Mesodermal cell (in vitro differentiated cells): Measurements from ENCODE around the gene SPIRE2.
"Not testable (repeated sequence)": the region's sequence is repeated elsewhere in the genome, so short reads cannot be mapped to it uniquely, and the experiment has no call there.

Source experiments
- H3K27ac ChIP-seq: 2 replicates; pipeline ENCODE4 v1.7.0; 2013; ENCODE audit warnings: mild to moderate bottlenecking, low read depth, low read length, moderate library complexity; ENCODE audit not compliant: severe bottlenecking
- H3K36me3 ChIP-seq: 2 replicates; pipeline ENCODE4 v1.7.1; 2013; ENCODE audit warnings: mild to moderate bottlenecking, low read length, moderate library complexity; ENCODE audit not compliant: control insufficient read depth, insufficient read depth
- H3K4me1 ChIP-seq: one replicate; pipeline ENCODE4 v1.7.1; 2013; ENCODE audit warnings: mild to moderate bottlenecking, low read length; ENCODE audit not compliant: insufficient read depth, control insufficient read depth, poor library complexity, severe bottlenecking
- H3K4me3 ChIP-seq: 2 replicates; pipeline ENCODE4 v1.7.0; 2013; ENCODE audit warnings: low read length, control low read depth, mild to moderate bottlenecking; ENCODE audit not compliant: insufficient read depth, poor library complexity, severe bottlenecking; ENCODE audit errors: extremely low read depth
- H3K9me3 ChIP-seq: 2 replicates; pipeline ENCODE4 v1.7.1; 2013; ENCODE audit warnings: mild to moderate bottlenecking, low read length, moderate library complexity; ENCODE audit not compliant: control insufficient read depth
- WGBS, 2 experiments: methylation state at CpG; one replicate each; pipeline ENCODE4 v1.1.5; 2013; ENCODE audit warnings: missing lambda C conversion rate in 2 of 2; ENCODE audit not compliant: insufficient coverage in 2 of 2; 5-methylcytosine and 5-hydroxymethylcytosine counted together

SPIRE2 gene

GRCh38 chr16:89873109-89873971, 45.1 kb downstream of the SPIRE2 start, which contains the start of gene TCF25:
TCF25 (plus strand) TSS chr16:89873592; CDS start chr16:89873668, 76 bp downstream.
- Histone ChIP-seq H3K4me3 (peak within 1 kb of the TSS; percentile 76), H3K36me3 (peaks cover 40% of the 10 kb centered on the region), H3K4me1 (no peaks in the 10 kb centered on the region), H3K9me3 (peaks cover 1% of the 10 kb centered on the region), H3K27ac (peak within 1 kb of the TSS; percentile 100)
- 1 to 2% methylated on average over 61 to 92 of the region's 104 CpGs for WGBS, 2 experiments

GRCh38 chr16:89873972-89874689, 45.9 kb downstream of the SPIRE2 start:
- H3K27ac ChIP-seq, result peak overlapping the region; percentile 100
- WGBS, 2 experiments, result 13 to 45% methylated on average over 14 to 52 of the region's 61 CpGs
- H3K4me3 ChIP-seq, result peak overlapping the region; percentile 76
- no peaks in the 10 kb centered on the region for H3K4me1 ChIP-seq
- H3K9me3 ChIP-seq, result no peaks in the 10 kb centered on the region
- peaks cover 48% of the 10 kb centered on the region for H3K36me3 ChIP-seq

DNA sequence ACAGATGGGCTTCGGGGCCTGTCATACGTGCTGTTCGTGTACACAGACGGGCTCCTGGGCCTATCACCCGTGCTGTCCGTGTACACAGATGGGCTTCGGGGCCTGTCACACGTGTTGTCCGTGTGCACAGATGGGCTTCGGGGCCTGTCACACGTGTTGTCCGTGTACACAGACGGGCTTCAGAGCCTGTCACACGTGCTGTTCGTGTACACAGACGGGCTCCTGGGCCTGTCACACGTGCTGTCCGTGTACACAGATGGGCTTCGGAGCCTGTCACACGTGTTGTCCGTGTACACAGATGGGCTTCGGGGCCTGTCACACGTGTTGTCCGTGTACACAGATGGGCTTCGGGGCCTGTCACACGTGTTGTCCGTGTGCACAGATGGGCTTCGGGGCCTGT, 50.8 kb downstream of the SPIRE2 start:
- not testable (repeated sequence) for H3K27ac ChIP-seq
- WGBS, 2 experiments, result 94 to 97% methylated on average over 19 to 21 of the region's 28 CpGs
- peaks cover 93% of the 10 kb centered on the region for H3K36me3 ChIP-seq

DNA sequence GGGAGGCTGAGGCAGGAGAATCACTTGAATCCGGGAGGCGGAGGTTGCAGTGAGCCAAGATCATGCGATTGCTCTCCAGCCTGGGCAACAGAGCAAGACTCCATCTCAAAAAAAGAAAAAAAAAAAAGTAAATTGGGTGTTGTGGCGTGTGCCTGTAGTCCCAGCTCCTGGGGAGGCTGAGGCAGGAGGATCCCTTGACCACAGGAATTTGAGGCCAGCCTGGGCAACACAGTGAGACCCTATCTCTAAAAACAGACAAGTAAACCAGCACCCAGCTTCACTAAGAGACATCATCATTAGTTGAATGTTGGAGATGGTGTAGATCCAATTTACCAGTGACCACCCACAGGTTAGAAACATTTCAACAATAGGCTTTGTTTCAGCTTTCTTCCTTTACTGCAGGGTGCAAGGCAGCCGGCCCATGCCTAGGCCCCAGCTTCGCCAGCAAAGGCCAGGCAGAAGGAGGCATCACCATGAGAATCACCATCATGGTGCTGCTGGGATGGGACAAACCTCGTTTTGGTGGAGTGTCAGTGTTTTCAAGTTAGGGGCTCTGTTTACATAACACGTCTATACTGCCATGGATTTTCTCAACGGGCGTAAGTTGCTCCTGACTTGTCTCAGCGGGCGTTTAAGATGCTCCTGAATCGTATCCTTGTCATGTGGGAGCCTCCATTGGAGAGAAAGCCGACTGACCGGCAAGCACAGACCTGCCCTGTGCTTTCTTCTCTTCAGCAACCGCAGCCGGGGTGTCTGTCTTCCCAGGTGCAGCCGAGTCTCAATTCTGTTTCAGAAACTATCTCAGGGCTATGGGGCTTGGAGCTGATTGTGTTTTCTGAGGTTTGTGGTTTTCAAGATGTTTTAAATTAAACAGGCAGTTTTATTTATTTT, 52.4 kb downstream of the SPIRE2 start:
- WGBS, 2 experiments, result 93 to 95% methylated on average over 12 to 15 of the region's 18 CpGs
- peaks cover 93% of the 10 kb centered on the region for H3K36me3 ChIP-seq
- no peak overlapping the region for H3K27ac ChIP-seq
- no peaks in the 10 kb centered on the region for H3K9me3 ChIP-seq
- H3K4me1 ChIP-seq, result no peaks in the 10 kb centered on the region
- H3K4me3 ChIP-seq, result no peak overlapping the region

More for the DNA sequence above, 50.8 kb downstream of the SPIRE2 start:
- H3K4me1 ChIP-seq, H3K4me3 ChIP-seq, H3K9me3 ChIP-seq: not testable (repeated sequence)

- Histone ChIP-seq H3K9me3 (no peaks in the 10 kb centered on the region), H3K4me3 (no peak overlapping the region), H3K27ac (no peak overlapping the region), H3K4me1 (no peaks in the 10 kb centered on the region), H3K36me3 (peaks cover 93% of the 10 kb centered on the region)
- 94 to 96% methylated on average over 5 of the region's 6 CpGs for WGBS, 2 experiments
Observed at GRCh38 chr16:89881368-89881730, 53.1 kb downstream of the SPIRE2 start.

GRCh38 chr16:89883346-89884040, 55.2 kb downstream of the SPIRE2 start:
- H3K9me3 ChIP-seq, result no peaks in the 10 kb centered on the region
- 96 to 97% methylated on average over 21 to 28 of the region's 28 CpGs for WGBS, 2 experiments
- H3K4me1 ChIP-seq, result no peaks in the 10 kb centered on the region
- peaks cover 92% of the 10 kb centered on the region for H3K36me3 ChIP-seq
- no peak overlapping the region for H3K4me3 ChIP-seq
- H3K27ac ChIP-seq, result no peak overlapping the region

- WGBS, 2 experiments, result 96 to 99% methylated on average over 6 to 8 of the region's 8 CpGs
- Histone ChIP-seq H3K9me3 (no peaks in the 10 kb centered on the region), H3K4me1 (no peaks in the 10 kb centered on the region), H3K36me3 (peaks cover 92% of the 10 kb centered on the region), H3K27ac (no peak overlapping the region), H3K4me3 (no peak overlapping the region)
Observed at GRCh38 chr16:89884041-89884421, 55.8 kb downstream of the SPIRE2 start.

DNA sequence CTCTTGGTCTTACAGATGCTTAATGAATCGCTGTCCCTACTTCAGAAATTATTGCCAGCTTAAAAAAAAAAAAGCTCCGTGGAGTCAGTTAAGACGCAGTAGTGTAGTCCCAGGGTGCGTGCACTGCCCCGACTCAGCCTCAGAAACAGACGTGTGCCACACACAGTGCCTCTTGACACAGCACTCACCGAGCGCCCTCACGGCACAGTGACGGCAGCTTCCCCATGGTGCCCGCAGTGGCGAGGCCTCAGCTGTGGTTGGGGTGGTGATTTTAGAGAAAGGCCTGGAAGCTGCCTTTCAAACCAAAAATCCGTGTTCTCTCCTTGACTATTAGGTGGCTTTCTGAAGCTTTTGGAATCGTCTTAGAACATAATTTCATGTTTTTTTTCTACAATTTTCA, 59.0 kb downstream of the SPIRE2 start:
- no peaks in the 10 kb centered on the region for H3K4me1 ChIP-seq
- no peak overlapping the region for H3K27ac ChIP-seq
- H3K36me3 ChIP-seq, result peaks cover 91% of the 10 kb centered on the region
- 96 to 98% methylated on average over 6 to 14 of the region's 14 CpGs for WGBS, 2 experiments
- H3K9me3 ChIP-seq, result no peaks in the 10 kb centered on the region
- no peak overlapping the region for H3K4me3 ChIP-seq

GRCh38 chr16:89890200-89890599, 61.9 kb downstream of the SPIRE2 start:
- peaks cover 92% of the 10 kb centered on the region for H3K36me3 ChIP-seq
- H3K27ac ChIP-seq, result no peak overlapping the region
- WGBS, 2 experiments, result 92 to 100% methylated on average over 3 to 5 of the region's 9 CpGs
- no peaks in the 10 kb centered on the region for H3K4me1 ChIP-seq
- H3K9me3 ChIP-seq, result no peaks in the 10 kb centered on the region
- H3K4me3 ChIP-seq, result no peak overlapping the region
